Hematopoietic multipotent progenitor cell (in vitro differentiated cells): ENCODE measurements around the gene TSPO. TPM values are rescaled to one million over a fixed set of nuclear protein-coding genes. Genes with fewer than 3 reads are reported as not detected.
A peak's percentile ranks its signal among the peaks of the same experiment; 100 is the strongest.

ENCODE experiments used
- DNase-seq, 3 donors: peaks; one replicate each; pipeline ENCODE4 v3.0.0-alpha.2; 2011 to 2015; ENCODE audit warnings: low read depth in 2 of 3, low spot score in 2 of 3
- total RNA-seq: library from RNA; depleted of rRNA; stranded (reverse); fragments of >200 nt; gene quantifications from one replicate; pipeline ENCODE4 v1.2.3, GENCODE V29; 2012

The TSPO gene
- total RNA-seq, 1 donor = 162 TPM

DNA sequence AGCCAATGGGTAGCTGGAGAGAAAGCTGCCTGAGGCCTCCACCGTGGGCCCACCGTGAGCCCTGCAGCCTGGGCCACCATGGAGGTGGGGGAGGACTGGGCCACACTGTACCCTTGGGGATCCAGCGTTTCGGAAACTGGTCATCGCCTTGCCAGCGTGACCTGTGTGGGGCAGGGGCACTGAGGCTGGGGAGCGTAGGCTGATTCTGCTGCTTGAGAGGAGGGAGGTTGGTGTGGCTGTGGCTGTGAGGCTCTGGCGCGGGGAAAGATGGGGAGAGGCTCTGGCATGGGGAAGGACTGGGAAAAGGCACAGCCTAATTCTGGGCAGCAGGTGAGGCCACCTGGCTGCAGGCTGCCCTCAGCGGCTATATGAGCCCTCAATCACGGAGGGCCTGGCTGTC, 48.2 kb downstream of the TSPO start:
- no peak for DNase-seq

DNA sequence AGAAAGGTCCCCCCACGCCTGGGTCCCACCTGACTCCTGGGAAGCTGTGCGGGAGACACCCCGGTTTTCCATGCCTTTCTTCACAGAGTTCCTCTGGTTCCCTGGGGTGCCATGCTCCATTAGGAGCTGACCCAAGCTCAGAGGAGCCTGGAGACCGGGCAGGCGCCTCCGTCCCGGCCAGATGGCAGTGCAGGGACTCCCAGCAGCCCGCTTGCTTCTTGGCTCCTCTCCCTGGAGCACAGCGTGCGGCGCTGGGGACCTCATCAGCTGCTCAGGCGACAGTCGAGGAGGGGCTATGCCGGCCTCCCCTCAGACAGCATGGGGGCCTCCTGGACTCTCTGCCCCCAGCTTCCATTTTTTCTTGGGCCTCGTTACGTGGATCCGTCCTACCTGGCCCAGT, 48.7 kb downstream of the TSPO start:
- DNase-seq = no peak

DNA sequence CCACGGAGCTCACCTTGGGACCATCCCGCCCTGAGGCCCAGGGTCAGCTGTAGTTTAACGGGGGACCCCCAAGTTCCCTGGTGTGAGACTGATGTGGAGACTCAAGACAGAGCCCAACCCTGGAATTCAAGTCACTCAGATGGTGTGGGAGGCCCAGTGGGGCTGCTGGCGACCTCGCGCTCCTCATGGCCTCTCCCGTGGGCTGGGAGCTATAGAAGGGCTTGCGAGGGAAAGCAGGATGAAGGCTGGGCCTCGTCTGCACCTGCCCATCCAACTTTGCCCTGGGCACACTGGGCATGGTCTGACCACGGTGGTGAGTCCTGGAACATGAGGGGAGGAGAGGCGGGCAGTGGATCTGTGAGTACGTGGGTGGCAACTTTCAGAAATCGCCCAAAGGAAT, 49.2 kb downstream of the TSPO start:
- DNase-seq = no peak

DNA sequence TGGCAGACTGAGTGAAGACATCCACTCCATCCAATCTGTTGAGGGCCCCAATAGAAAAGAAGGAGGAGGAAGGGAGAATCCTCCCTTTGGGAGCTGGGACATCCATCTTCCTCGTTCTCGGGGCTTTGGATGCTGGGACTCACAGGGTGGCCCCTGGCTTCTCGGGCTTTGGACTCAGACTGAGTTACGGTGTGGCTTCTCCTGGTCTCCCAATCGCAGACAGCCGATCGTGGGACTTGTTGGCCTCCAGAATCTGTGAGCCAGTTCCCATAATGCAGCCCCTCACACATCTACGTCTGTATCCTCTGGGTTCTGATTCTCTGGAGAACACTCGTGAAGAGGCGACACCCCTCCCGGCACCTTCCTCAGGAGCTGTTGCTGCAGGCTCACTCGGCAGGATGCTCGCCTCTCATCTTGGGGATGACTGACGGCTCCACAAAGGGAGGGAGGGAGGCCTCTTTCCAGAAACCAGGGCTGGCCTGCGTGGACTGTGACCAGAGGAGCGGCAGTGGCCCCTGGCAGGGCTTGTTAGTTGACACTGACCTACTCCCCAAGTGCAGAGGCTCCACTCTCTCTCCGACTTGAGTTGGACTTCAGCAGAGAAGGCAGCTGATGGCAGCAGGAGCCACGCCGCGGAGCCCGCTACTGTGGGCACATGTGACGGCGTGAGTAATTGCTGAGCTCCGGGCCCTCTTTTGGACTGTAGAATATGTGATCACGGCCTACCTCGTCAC, 50.3 kb downstream of the TSPO start:
- DNase-seq = no peak

DNA sequence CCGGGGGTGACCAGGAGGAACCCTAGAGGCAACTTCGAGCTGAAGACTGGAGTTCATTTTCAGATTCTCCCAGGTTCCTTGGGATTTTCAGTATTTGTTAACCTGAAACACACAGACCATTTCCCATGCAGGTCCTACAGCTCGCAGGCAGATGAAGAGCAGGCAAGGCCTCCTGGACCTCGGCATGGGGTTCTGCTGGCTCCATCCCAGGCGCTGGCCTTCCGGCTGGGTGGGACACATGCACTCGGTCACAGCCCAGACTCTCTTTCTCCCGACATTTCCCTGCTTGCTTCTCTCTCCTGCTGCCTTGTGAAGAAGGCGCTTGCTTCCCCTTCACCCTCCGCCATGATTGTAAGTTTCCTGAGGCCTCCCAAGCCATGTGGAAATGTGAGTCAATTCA, 51.0 kb downstream of the TSPO start:
- DNase-seq = no peak

DNA sequence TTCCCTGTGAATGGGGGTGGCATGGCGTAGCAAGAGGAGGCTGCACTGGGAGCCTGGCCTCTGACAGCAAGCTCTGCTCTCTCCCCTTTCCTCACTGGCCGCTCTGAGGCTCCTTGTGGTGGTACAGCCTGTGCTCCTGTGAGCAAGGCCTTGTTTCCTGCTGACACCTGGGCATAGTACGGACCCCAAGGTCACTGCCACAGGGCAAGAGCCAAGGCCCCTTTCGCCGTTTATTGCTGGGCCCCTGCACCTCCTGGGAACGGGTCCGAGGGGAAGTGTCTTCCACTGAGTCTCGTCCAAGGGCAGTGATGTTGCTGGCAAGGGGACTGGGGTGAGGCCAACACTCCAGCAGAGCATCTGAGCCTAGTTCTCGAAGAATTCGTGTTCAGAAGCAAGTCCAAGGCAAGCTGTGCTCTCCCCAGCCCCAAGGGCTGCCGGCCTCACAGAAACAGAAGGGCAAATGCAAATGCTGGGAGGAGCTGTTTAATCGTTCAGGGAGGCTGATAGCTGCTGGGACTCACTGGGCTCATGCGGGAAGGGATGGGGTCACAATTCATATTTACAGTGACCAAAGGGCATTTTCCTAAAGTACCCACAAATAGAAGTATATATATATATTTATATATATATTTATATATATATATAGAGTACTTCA, 51.5 kb downstream of the TSPO start:
- DNase-seq = no peak

DNA sequence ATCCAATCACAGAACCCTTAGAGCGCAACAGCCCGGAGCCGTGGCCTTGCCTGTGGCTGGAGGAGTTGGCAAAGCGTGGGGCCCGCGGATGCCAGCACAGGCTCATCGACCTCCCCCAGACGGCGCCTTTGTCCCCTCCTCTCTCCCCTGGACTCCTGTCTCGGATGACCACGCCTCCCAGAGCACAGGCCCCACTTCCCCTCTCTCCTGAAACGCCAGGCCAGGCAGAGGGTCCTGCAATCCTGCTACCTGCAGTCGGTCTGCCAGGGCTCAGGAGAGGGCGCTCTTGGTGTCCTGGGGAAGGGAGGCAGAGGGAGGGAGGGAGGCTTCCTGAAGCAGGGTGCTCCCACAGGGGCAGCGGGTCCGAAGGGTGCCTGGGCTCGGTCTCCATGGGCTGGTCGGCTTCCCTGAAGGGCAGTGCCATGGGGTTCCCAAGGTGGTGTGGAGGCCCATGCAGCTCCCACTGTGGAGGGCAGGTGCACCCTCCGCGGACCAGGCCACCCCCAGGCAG, 52.2 kb downstream of the TSPO start:
- DNase-seq = no peak

DNA sequence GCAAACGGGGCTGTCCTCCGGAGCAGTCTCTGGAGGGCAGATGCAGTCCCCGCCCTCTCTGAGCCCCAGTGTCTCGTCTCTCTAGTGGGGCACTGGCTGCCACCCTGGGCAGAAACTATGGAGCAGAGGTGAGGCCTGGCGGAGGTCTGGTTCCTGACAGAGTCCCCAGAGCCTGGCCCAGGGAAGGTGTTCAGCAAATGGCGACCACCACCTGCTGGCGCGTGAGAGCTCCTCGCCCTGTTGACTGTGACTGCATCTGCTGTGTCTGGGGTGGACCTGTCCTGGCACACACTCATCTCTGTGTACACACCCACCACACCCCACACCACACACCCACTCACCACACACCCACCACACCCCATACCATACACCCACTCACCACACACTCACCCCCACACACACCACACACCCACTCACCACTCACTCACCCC, 53.9 kb downstream of the TSPO start:
- no peak for DNase-seq

DNA sequence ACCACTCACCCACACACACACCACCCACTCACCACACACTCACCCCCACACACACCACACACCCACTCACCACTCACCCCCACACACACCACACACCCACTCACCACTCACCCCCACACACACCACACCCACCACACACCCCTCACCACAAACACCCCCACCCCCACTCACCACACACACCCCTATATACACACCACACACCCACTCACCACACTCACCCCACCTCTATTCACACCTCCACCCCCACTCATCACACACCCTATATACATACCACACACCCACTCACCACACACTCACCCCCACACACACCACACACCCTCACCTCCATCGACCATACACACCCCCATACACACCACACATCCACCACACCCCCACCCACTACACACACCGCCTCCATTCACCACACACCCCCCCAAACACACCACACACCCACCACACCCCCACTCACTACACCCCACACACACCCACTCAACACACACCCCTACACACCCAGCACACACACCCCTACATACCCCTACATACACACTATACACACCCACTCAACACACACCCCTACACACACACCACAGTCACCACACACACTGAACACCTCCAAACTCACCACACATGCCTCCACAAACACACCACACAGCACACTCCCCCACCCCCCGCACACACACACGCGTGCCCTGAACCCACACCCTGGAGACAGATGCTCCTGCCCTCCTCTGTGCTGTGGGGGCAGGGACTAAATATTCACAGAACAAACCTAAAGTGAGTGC, 54.6 kb downstream of the TSPO start:
- DNase-seq = peak in 1 of 3 donors; percentile 4

DNA sequence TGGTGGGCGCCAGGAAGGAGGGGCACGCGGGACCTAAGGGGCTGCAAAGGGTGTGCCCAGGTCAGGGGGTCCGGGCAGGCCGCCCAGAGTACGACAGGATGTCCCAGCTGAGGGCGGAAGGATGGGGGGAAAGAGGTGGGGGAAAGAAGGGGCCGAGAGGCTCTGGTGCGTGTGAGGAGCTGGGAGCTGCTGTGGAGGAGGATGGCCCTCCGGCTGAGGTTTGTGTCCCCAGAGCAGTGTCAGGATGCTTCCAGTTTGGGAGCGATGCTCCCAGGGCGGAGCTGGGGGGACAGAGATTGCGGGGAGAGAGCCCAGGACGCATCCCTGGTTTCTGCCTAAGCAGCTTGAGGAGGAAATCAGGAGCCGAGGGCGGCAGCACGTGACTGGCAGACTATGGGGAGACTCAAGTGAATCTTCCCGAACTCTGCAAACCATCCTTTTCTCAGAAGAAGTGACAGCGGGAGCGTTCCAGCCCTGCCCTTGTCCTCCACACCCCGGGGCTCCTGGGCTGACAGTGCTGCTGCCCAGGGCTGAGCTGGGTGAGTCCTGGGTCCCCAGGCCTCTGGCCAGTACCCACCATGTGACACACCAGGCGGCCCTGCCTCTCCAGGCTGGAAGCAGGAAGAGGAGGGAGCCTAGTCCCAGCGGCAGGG, 55.3 kb downstream of the TSPO start:
- no peak for DNase-seq

DNA sequence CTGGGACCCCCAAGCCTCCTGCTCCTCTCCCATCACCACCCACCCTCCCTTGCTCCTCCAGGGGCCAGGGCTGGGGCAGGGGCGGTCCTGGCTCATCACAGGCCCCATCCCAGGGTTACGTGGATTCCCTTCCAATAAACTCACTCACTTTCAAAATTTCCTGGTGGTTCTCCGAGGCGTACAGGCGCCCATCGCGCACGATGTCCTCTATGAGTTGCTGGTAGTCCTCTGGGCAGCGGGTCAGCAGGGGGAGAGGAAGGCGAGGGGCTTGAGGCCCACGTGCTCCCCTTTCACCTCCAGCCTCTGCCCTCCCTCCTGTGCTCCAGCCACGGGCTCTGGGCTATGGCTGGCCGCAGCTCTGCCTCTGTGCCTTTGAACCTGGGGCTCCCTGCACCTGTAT, 56.0 kb downstream of the TSPO start:
- no peak for DNase-seq

DNA sequence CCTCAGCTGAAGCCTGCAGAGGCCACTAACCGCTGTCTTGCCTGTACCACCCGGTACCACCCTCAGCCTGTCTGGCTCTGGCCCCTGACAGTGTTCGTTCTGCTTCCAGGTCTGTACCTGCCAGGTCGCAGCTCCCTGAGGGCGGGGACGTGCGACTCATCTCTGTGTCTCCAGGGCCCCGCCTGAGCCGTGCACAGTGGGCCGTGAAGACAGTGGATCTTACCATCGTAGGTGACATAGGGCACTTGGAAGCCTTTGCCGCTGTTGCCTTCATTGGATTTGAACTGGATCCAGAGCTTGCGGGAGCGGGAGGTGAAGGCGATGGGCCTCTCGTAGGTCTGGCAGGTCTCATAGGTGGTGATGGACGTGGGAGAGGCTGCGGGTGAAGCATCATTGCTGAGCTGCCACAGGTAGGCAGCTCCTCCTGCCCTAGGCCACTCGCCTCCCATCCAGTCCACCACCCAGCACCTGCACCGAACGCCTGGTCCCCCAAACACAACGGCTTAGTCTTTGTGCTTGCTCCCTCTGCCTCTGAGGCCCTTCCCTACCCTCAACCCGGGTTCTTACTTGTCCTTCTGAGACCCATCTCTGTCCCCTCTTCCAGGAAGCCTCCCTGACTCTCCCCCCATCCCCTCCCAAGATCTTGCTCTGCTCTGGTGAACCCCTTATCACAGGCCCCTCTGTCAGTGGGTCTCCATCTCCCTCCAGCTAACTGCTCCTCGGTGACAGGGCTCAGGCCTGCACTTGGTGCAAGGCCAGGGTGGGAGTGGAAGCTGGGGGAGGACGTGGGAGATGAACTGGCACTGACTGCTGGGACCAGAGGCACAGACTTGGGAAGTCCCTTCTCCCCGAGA, 56.7 kb downstream of the TSPO start:
- no peak for DNase-seq

DNA sequence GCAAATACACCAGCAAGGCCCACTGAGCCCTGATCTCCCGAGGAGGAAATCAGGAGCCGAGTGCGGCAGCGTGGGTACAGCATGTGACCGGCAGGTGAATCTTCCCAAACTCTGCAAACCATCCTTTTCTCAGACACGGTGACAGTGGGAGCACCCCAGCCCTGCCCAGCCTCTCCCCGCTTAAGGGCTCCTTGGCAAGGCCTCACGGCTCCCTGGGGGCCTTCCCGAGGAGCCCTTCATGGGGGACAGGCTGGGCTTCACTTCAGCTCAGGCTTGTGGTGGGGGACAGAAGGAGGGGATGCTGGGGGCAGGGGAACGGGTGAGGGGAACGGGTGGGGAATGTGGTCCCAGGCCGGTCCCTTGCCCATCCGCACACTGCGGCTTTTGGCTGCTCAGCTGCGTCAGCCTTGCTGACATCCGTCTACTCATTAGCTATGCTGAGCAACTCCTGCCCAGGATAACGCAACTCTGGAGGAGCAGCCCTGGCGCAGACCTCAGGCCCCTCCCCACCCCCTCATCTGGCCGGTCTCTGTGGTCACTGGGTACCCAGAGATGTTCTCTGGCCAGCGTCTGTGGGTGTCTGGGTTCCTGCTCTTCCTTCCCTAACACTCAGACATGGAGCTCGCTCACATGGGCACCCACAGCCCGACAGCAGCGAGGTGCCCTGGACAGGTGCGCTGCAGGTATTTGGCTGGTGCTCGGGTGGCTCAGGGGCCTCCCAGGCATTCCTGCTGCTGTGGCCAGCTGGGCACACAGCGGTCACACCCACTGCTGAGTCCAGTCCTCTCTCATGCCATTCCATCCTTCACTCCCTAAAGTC, 57.6 kb downstream of the TSPO start:
- no peak for DNase-seq

DNA sequence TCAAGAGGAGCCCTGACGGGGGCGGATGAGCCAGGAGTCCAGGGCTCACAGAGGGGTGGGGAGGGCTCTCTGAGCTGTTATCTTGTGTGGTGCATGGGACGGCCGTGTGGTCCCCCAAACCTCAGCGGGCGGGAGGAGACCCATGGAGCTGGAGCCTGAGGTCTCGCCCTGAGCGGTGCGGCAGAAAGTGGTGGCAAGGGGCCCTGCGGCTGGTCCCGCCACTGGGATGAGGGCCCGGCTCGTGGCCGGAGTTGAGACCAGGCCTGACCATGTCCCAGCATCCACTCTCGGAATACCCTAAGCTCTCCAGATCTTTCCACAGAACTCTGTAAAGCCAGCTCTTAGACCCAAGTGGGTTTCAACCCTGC, 58.1 kb downstream of the TSPO start:
- DNase-seq = no peak

DNA sequence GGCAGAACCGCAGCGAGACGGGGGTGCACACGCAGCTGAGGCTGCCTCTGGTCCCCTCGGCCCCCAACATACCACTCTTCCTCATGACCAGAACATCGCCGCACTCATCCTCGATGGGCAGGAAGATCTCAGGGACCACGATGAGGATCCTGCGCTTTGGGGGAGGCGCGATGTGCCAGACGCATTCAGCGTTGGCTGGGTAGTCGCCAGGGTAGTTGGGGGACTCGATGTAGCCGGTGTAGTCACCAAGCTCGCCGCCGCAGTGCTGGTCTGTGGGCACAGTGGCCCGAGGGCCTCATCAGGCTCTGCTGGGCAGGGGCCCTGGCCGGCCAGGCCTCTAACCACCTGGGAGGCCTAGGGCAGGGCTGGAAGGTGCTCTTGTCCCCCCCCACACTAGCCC, 58.6 kb downstream of the TSPO start:
- DNase-seq = no peak

DNA sequence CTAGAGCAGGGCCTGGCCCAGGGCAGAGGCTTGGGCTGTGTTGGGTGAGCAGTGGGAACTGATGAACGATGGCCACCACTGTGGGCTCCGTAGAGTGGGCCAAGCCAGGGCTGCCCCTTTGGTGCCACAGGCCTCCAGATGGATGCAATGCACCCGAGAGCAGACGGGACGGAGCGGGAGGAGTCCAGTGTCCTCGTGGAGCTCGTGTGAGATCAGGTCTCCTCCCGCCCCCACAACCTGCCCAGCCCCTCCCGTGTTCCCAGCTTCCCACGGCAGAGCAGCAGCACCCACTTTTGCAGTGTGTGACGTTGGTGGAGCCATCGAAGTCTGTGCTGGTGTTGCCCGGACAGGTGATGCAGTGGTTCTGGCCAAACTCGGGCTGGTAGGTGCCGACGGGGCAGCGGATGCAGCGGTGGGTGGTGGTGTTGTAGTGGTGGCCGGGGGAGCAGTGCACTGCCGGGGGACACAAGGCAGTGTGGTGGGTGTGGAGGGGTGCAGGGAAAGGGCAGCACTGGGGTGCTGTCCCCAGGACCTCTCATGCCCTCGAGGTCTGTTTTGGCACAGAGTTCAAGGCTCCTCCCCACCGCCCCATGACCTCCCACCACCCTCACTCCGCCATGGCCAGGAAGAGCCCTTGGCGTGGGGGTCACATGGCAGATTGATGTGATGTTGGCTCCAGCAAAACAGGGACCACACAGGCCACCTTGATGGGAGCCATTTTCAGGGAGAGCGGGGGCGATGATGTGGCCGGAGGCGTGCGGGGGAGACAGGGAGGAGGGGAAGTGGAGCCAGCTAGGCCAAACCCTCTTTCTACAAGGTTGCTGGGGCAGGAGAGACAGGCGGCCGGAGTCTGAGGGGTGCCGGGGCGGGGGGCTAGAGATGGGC, 59.5 kb downstream of the TSPO start:
- DNase-seq = no peak

DNA sequence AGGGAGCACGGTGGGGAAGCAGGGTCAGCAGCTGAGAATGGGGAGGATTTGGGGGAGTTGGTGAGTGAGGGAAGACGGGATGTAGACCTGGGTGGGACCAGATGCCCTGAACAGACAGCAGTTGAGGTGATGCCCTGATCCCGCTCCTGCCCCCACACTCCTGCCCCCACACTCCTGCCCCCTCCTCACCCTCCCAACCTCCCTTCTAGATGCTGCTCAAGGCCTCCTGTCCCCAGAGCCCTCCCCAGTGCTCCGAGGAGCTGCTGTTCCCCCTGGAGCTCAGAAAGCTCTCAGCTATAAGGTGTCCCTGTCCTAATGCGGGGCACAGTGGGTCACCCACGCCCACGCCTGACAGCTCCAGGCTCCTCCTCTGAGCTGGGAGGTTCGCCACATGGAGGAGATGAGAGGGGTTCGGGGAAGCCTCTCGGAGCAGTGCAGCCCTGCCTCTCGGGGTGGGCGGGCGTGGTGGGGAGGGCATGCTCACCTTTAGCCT, 60.6 kb downstream of the TSPO start:
- no peak for DNase-seq

DNA sequence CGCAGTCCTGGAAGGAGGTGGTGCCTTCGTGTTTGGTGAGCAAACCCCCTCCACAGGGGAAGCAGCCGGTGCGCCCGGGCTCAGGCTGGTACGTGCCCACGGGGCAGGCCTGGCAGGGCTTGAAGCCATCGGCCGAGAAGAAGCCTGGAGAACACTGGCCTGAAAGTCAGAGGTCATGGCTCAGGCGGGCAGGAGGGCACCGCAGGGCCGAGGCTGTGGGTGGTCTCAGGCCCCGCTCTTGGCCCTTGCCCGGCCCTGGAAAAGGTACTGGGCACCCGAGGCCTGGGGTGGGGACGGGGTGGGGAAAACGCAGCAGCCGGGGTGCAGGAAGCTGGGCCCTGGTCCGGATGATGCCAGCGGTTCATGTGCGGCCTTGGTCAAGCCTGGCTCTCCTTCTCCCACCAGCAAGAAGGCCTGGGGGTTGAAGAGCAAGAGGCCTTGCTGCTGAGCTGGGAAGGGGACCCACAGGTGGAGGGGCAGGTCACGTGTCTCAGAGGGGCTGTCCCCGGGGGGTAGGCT, 61.1 kb downstream of the TSPO start:
- no peak for DNase-seq
